Parietal lobe (tissue), 1 donor: Measurements from ENCODE around the gene DISP2. TPM values are rescaled to one million over a fixed set of nuclear protein-coding genes. Genes with fewer than 3 reads are reported as not detected.

Source experiments
- total RNA-seq: library from RNA; depleted of rRNA; stranded (reverse); fragments of >200 nt; gene quantifications from one replicate; pipeline ENCODE4 v1.2.3, GENCODE V29; 2014

Gene DISP2
- total RNA-seq, result 18.5 TPM

GRCh38 chr15:40357723-40358470 is at the start of gene DISP2:
Gene DISP2 (plus strand): TSS chr15:40358219. CDS start chr15:40358322, 103 bp downstream.

GRCh38 chr15:40323239-40323952 is 34.6 kb upstream of the DISP2 start, which contains the start of gene INAFM2:
Gene INAFM2 (plus strand): TSS chr15:40323692. CDS start chr15:40324056, 364 bp downstream.

GRCh38 chr15:40340740-40341400 is 17.1 kb upstream of the DISP2 start, which contains the start of gene CCDC9B:
Gene CCDC9B (minus strand): TSS chr15:40340939. CDS start chr15:40340819, 120 bp downstream.

GRCh38 chr15:40382580-40383456 is 24.8 kb downstream of the DISP2 start, which contains the start of gene KNSTRN:
Gene KNSTRN (plus strand): TSS chr15:40382721. CDS start chr15:40382836, 115 bp downstream.

GRCh38 chr15:40405501-40406381 is 47.7 kb downstream of the DISP2 start, which contains the start of gene IVD:
Gene IVD (plus strand): TSS chr15:40405795. CDS start chr15:40405828, 33 bp downstream.

Other genes starting within 250 kb of the DISP2 start
- 4.4 TPM for gene BMF, start 249.3 kb upstream of the DISP2 start, total RNA-seq
- 8.8 TPM for gene BUB1B, start 197.2 kb upstream of the DISP2 start, total RNA-seq
- gene PAK6, start 119.2 kb upstream of the DISP2 start, total RNA-seq, result 16.0 TPM
- gene ANKRD63, start 75.2 kb upstream of the DISP2 start, total RNA-seq, result 0.94 TPM
- gene PLCB2, start 50.3 kb upstream of the DISP2 start, total RNA-seq, result 6.9 TPM
- gene INAFM2, start 34.5 kb upstream of the DISP2 start, total RNA-seq, result 10.3 TPM
- 4.4 TPM for gene CCDC9B, start 17.3 kb upstream of the DISP2 start, total RNA-seq
- not detected for gene PHGR1, start 7.2 kb upstream of the DISP2 start, total RNA-seq
- gene KNSTRN, start 24.5 kb downstream of the DISP2 start, total RNA-seq, result 33.2 TPM
- gene IVD, start 47.6 kb downstream of the DISP2 start, total RNA-seq, result 37.2 TPM
- gene BAHD1, start 82.7 kb downstream of the DISP2 start, total RNA-seq, result 14.1 TPM
- gene CHST14, start 112.8 kb downstream of the DISP2 start, total RNA-seq, result 3.4 TPM
- gene CCDC32, start 206.8 kb downstream of the DISP2 start, total RNA-seq, result 26.0 TPM
- gene RPUSD2, start 211.1 kb downstream of the DISP2 start, total RNA-seq, result 11.0 TPM
- gene KNL1, start 236.0 kb downstream of the DISP2 start, total RNA-seq, result 10.6 TPM